Upper lobe of left lung (tissue), 6 donors: ENCODE data around the gene LRRC1. TPM values are rescaled to one million over a fixed set of nuclear protein-coding genes. Genes with fewer than 3 reads are reported as not detected.

ENCODE experiments used
- ATAC-seq, 2 donors: fragments of 200-7000 bp; cut with Tn5 transposase; one replicate each; pipeline ENCODE4 v1.9.1; 2022; ENCODE audit warnings: mild to moderate bottlenecking in 2 of 2, moderate library complexity in 2 of 2; ENCODE audit not compliant: low FRiP score in 2 of 2
- DNase-seq, 2 donors: peaks; one replicate each; pipeline ENCODE4 v3.0.0-alpha.2; 2019 to 2020
- H3K27ac ChIP-seq, 4 donors: fragments of 200-600 bp; sonication (generic); one replicate each; pipeline ENCODE4 v1.5.1; 2016 to 2019
- H3K27me3 ChIP-seq, 4 donors: fragments of 200-600 bp; sonication (generic); one replicate each; pipeline ENCODE4 v1.5.1; 2017 to 2019
- H3K36me3 ChIP-seq, 4 donors: fragments of 200-600 bp; sonication (generic); one replicate each; pipeline ENCODE4 v1.5.1; 2016 to 2019
- H3K4me1 ChIP-seq, 4 donors: fragments of 200-600 bp; sonication (generic); one replicate each; pipeline ENCODE4 v1.5.1; 2018 to 2019
- H3K4me3 ChIP-seq, 4 donors: fragments of 200-600 bp; sonication (generic); one replicate each; pipeline ENCODE4 v1.5.1; 2017 to 2019; ENCODE audit warnings: mild to moderate bottlenecking in 2 of 4, moderate library complexity in 1 of 4
- H3K9me3 ChIP-seq, 4 donors: fragments of 200-600 bp; sonication (generic); one replicate each; pipeline ENCODE4 v1.5.1; 2018 to 2019
- CTCF ChIP-seq, 6 experiments: fragments of 450-650 bp in 4 of 6; fragments of 200-600 bp in 2 of 6; sonication (generic) in 2 of 6; IDR thresholded peaks; one replicate each; pipeline ENCODE4 v1.5.1; 2016 to 2019; ENCODE audit warnings: antibody characterized with exemption in 6 of 6
- EP300 ChIP-seq, 4 donors: sonication (generic); formaldehyde crosslinking; IDR thresholded peaks; one replicate each; pipeline ENCODE4 v1.5.1; 2017; ENCODE audit warnings: antibody characterized with exemption in 4 of 4, control low read depth in 2 of 4
- POLR2A ChIP-seq, 4 donors: fragments of 450-650 bp; IDR thresholded peaks; one replicate each; pipeline ENCODE4 v1.5.1; 2016 to 2017; ENCODE audit warnings: antibody characterized with exemption in 4 of 4, mild to moderate bottlenecking in 2 of 4
- POLR2AphosphoS5 ChIP-seq, 2 donors: sonication (generic); formaldehyde crosslinking; IDR thresholded peaks; one replicate each; pipeline ENCODE4 v1.5.1; 2017; ENCODE audit warnings: antibody characterized with exemption in 2 of 2
- WGBS, 2 donors: methylation state at CpG; one replicate each; pipeline ENCODE4 v1.1.5; 2017 to 2018; 5-methylcytosine and 5-hydroxymethylcytosine counted together
- total RNA-seq, 6 donors: library from RNA; depleted of rRNA in 4 of 6; stranded (reverse); fragments of >200 nt in 4 of 6; gene quantifications; one replicate each; pipeline versions ENCODE4 v1.1.0 to v1.2.1, GENCODE V29; 2016 to 2021
- donor health status: DM: no; HTN: no; CAD: no; lungs with moderate emphysema.
- donor health status: DM: no; HTN: yes; CAD: no; lungs with severe emphysema.

Gene LRRC1
- total RNA-seq, 6 donors from 2014 or later, result 10.9 to 31.5 (median 19.4) TPM

GRCh38 chr6:53924821-53925422 is 130.1 kb downstream of the LRRC1 start:
- Histone ChIP-seq H3K4me3 (no peak overlapping the region), H3K4me1 (peaks cover 0 to 10% (median 0%) of the 10 kb centered on the region in 4 donors), H3K27me3 (no peaks in the 10 kb centered on the region), H3K36me3 (no peaks in the 10 kb centered on the region), H3K9me3 (no peaks in the 10 kb centered on the region), H3K27ac (no peak overlapping the region)
- TF ChIP-seq POLR2A (IDR thresholded peaks at IDR 0.05) (no peak), EP300 (IDR thresholded peaks at IDR 0.05) (no peak), POLR2AphosphoS5 (IDR thresholded peaks at IDR 0.05) (no peak), CTCF (IDR thresholded peaks at IDR 0.05) (no peak)
- WGBS, 2 donors, result 75 to 77% methylated on average over 7 of the region's 7 CpGs
- ATAC-seq (no peak), DNase-seq (no peak)

GRCh38 chr6:53925891-53926290 is 131.1 kb downstream of the LRRC1 start:
- H3K4me1 ChIP-seq, result peaks cover 0 to 10% (median 0%) of the 10 kb centered on the region in 4 donors
- H3K9me3 ChIP-seq, result no peaks in the 10 kb centered on the region
- DNase-seq, result peak in 1 of 2 donors; percentile 47
- H3K27ac ChIP-seq, result no peak overlapping the region
- no peak for ATAC-seq
- H3K36me3 ChIP-seq, result no peaks in the 10 kb centered on the region
- no peak overlapping the region for H3K4me3 ChIP-seq
- H3K27me3 ChIP-seq, result no peaks in the 10 kb centered on the region
- TF ChIP-seq POLR2AphosphoS5 (IDR thresholded peaks at IDR 0.05) (no peak), EP300 (IDR thresholded peaks at IDR 0.05) (no peak), CTCF (IDR thresholded peaks at IDR 0.05) (no peak)
- WGBS, 2 donors, result 97 to 98% methylated on average over 6 of the region's 6 CpGs

GRCh38 chr6:53926505-53926904 is 131.7 kb downstream of the LRRC1 start:
- ATAC-seq (no peak), DNase-seq (no peak)
- WGBS, 2 donors, result 81 to 91% methylated on average over 2 of the region's 2 CpGs
- Histone ChIP-seq H3K27ac (peak overlapping the region in 1 of 4 donors; percentile 39), H3K27me3 (no peaks in the 10 kb centered on the region), H3K9me3 (no peaks in the 10 kb centered on the region), H3K4me3 (no peak overlapping the region), H3K4me1 (peaks cover 0 to 10% (median 0%) of the 10 kb centered on the region in 4 donors), H3K36me3 (no peaks in the 10 kb centered on the region)
- TF ChIP-seq POLR2A (IDR thresholded peaks at IDR 0.05), result no peak
- TF ChIP-seq CTCF (IDR thresholded peaks at IDR 0.05), result no peak
- TF ChIP-seq EP300 (IDR thresholded peaks at IDR 0.05), result no peak
- no peak for TF ChIP-seq POLR2AphosphoS5 (IDR thresholded peaks at IDR 0.05)

GRCh38 chr6:53928641-53929040 is 133.8 kb downstream of the LRRC1 start:
- 29 to 62% methylated on average over 1 of the region's 1 CpG for WGBS, 2 donors
- Histone ChIP-seq H3K36me3 (no peaks in the 10 kb centered on the region), H3K27ac (no peak overlapping the region), H3K27me3 (no peaks in the 10 kb centered on the region), H3K4me3 (no peak overlapping the region), H3K4me1 (peaks cover 0 to 10% (median 0%) of the 10 kb centered on the region in 4 donors), H3K9me3 (no peaks in the 10 kb centered on the region)
- no peak for DNase-seq
- no peak for ATAC-seq
- TF ChIP-seq POLR2AphosphoS5 (IDR thresholded peaks at IDR 0.05) (no peak), POLR2A (IDR thresholded peaks at IDR 0.05) (no peak), EP300 (IDR thresholded peaks at IDR 0.05) (no peak), CTCF (IDR thresholded peaks at IDR 0.05) (no peak)
